Uterus (tissue), 2 donors: ENCODE measurements around the gene ANO4.

ENCODE experiments used
- CTCF ChIP-seq, 4 experiments: fragments of 200-600 bp in 2 of 4; fragments of 450-650 bp in 2 of 4; sonication (generic) in 2 of 4; IDR thresholded peaks; one replicate each; pipeline ENCODE4 v1.5.1; 2016 to 2019; ENCODE audit warnings: antibody characterized with exemption in 4 of 4, mild to moderate bottlenecking in 2 of 4, moderate library complexity in 1 of 4
- POLR2A ChIP-seq, 2 donors: fragments of 450-650 bp; IDR thresholded peaks; one replicate each; pipeline ENCODE4 v1.6.1; 2016; ENCODE audit warnings: antibody characterized with exemption in 2 of 2, mild to moderate bottlenecking in 1 of 2, moderate library complexity in 1 of 2

- TF ChIP-seq CTCF (IDR thresholded peaks at IDR 0.05): no peak
- no peak for TF ChIP-seq POLR2A (IDR thresholded peaks at IDR 0.05)
Observed at GRCh38 chr12:101044512-101045059, 250.0 kb downstream of the ANO4 start.
